Upper lobe of left lung (tissue), 4 donors: ENCODE data around the gene MYBPHL.

Experiments
- POLR2A ChIP-seq, 4 donors: fragments of 450-650 bp; IDR thresholded peaks; one replicate each; pipeline ENCODE4 v1.5.1; 2016 to 2017; ENCODE audit warnings: antibody characterized with exemption in 4 of 4, mild to moderate bottlenecking in 2 of 4
- TF ChIP-seq, protein P1 (sequence below), 6 experiments: fragments of 450-650 bp in 4 of 6; fragments of 200-600 bp in 2 of 6; sonication (generic) in 2 of 6; IDR thresholded peaks; one replicate each; pipeline ENCODE4 v1.5.1; 2016 to 2019; ENCODE audit warnings: antibody characterized with exemption in 6 of 6

DNA sequence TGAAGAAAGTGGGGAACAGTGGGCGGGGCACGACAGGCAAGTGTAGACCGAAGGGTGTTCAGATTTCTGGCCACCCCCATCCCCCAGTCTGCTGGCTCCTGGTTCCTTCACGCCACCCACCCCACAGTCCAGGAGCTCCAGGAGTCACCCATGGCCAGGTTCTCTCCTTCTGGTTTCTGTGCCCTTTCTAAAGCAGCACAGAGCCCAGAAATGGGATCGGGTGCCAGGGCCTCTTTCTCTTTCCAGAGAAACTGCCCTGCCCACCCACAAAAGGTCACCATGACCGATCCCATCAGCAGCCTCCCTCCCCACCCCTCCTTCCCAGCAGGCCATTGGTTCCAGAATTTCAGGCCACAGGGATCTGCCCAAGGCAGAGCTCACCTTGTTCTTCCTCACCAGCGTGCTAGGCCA lies 60.7 kb downstream of the MYBPHL start:
- TF ChIP-seq, protein P1, sequence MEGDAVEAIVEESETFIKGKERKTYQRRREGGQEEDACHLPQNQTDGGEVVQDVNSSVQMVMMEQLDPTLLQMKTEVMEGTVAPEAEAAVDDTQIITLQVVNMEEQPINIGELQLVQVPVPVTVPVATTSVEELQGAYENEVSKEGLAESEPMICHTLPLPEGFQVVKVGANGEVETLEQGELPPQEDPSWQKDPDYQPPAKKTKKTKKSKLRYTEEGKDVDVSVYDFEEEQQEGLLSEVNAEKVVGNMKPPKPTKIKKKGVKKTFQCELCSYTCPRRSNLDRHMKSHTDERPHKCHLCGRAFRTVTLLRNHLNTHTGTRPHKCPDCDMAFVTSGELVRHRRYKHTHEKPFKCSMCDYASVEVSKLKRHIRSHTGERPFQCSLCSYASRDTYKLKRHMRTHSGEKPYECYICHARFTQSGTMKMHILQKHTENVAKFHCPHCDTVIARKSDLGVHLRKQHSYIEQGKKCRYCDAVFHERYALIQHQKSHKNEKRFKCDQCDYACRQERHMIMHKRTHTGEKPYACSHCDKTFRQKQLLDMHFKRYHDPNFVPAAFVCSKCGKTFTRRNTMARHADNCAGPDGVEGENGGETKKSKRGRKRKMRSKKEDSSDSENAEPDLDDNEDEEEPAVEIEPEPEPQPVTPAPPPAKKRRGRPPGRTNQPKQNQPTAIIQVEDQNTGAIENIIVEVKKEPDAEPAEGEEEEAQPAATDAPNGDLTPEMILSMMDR (IDR thresholded peaks at IDR 0.05): no peak
- TF ChIP-seq POLR2A (IDR thresholded peaks at IDR 0.05): no peak
